ENCODE results near the gene ERG. TPM values are rescaled to one million over a fixed set of nuclear protein-coding genes. Genes with fewer than 3 reads are reported as not detected.

The ERG gene
- total and polyA plus RNA-seq, 9 of the 15 experiments (the other 6 are each of a cell fraction or from before 2014, with no cell fraction given), result 0.06 TPM; not detected in 8

GRCh38 chr21:38389896-38390295 is 108.4 kb downstream of the ERG start:
- no peak for ATAC-seq

More at GRCh38 chr21:38389896-38390295, 108.4 kb downstream of the ERG start:
- H3K9ac ChIP-seq (ENCODE audit: insufficient read depth in 1 of 2, low read depth in 2 of 2, low read length in 2 of 2), result no peak overlapping the region
- no peaks in the 10 kb centered on the region for H3K79me2 ChIP-seq (ENCODE audit: control insufficient read depth, insufficient read depth, low read length)
- H3K27me3 ChIP-seq (ENCODE audit: control insufficient read depth in 2 of 2, insufficient read depth in 2 of 2, low read length in 2 of 2), result peaks cover 7% of the 10 kb centered on the region in 2 experiments; a peak in 4 of 5 replicates
- ChIA-PET POLR2A (no interaction called here), CTCF (ENCODE audit: low intra/inter-chr PET ratio) (no interaction called here)
- no peak overlapping the region for H3K4me3 ChIP-seq
- no peaks in the 10 kb centered on the region for H3K4me1 ChIP-seq (replicated peaks in 1 of 2; ENCODE audit: control insufficient read depth in 2 of 2, insufficient read depth in 2 of 2, low read length in 2 of 2)
- TF ChIP-seq GATAD2A (IDR thresholded peaks at IDR 0.05) (no peak), ZFP1 (CRISPR knock-in tag; IDR thresholded peaks at IDR 0.05) (no peak), ZNF707 (CRISPR knock-in tag; conservative IDR thresholded peaks at IDR 0.05) (no peak), CREB3 (tag; conservative IDR thresholded peaks at IDR 0.05; ENCODE audit: low read depth) (no peak), FOXJ3 (CRISPR knock-in tag; IDR thresholded peaks at IDR 0.05) (no peak), ELF1 (tag; IDR thresholded peaks at IDR 0.05) (no peak), OTX1 (CRISPR knock-in tag; IDR thresholded peaks at IDR 0.05) (no peak), RFX7 (CRISPR knock-in tag; IDR thresholded peaks at IDR 0.05) (no peak), CLOCK (CRISPR knock-in tag; IDR thresholded peaks at IDR 0.05; ENCODE audit: borderline replicate concordance) (no peak), MEF2A (IDR thresholded peaks at IDR 0.05; ENCODE audit: control insufficient read depth, low read depth, low read length) (no peak), NKRF (IDR thresholded peaks at IDR 0.05; ENCODE audit: borderline replicate concordance) (no peak), CHD2 (IDR thresholded peaks at IDR 0.05; ENCODE audit: low read depth, low read length) (no peak), NR1H2 (CRISPR knock-in tag; IDR thresholded peaks at IDR 0.05) (no peak), HDAC1 (IDR thresholded peaks at IDR 0.05) (no peak), ELF2 (CRISPR knock-in tag; IDR thresholded peaks at IDR 0.05) (no peak), PHF21A (IDR thresholded peaks at IDR 0.05; ENCODE audit: borderline replicate concordance, low read depth) (no peak), ZKSCAN1 (IDR thresholded peaks at IDR 0.05; ENCODE audit: low read depth, low read length) (no peak)
- no peaks in the 10 kb centered on the region for H3K9me1 ChIP-seq (ENCODE audit: control insufficient read depth, insufficient read depth, low read length)
- no peaks in the 10 kb centered on the region for H3K9me3 ChIP-seq (replicated peaks; ENCODE audit: control insufficient read depth, insufficient read depth, low read depth, low read length)
- no peaks in the 10 kb centered on the region for H3K36me3 ChIP-seq (ENCODE audit: control insufficient read depth, insufficient read depth, low read length)
- no peak overlapping the region for H3K27ac ChIP-seq (ENCODE audit: extremely low read depth, low read depth, low read length)
- FAIRE-seq (no peak), DNase-seq (ENCODE audit: extremely low read depth in 1 of 4, low spot score in 3 of 4) (no peak)
- intact Hi-C loops (cut with micrococcal nuclease), result no loop called here
- WGBS (ENCODE audit: insufficient coverage, low coverage, missing lambda C conversion rate), result 0% methylated on average over 5 of the region's 5 CpGs
- no peak overlapping the region for H2AFZ ChIP-seq (ENCODE audit: low read depth, low read length)
- in situ Hi-C loops (cut with MboI), result no loop called here
- H4K20me1 ChIP-seq (replicated peaks; ENCODE audit: control insufficient read depth, insufficient read depth, low read length), result no peaks in the 10 kb centered on the region
- H3K4me2 ChIP-seq (ENCODE audit: insufficient read depth, low read length), result no peak overlapping the region
- BruUV-seq (replicated peaks), result no TSS peak
